Immature natural killer cell (primary cell): ENCODE measurements around the gene DCC. TPM values are rescaled to one million over a fixed set of nuclear protein-coding genes. Genes with fewer than 3 reads are reported as not detected.

Experiments
- DNase-seq, 3 donors: peaks; one replicate each; pipeline ENCODE4 v3.0.0; 2022; ENCODE audit warnings: mixed read lengths in 1 of 3
- H3K27ac Mint-ChIP-seq, 6 donors: one replicate each; pipeline ENCODE4 v1.8.0; 2020; ENCODE audit warnings: mixed read lengths in 6 of 6, mild to moderate bottlenecking in 5 of 6, inconsistent platforms in 4 of 6, moderate library complexity in 3 of 6
- H3K27me3 Mint-ChIP-seq, 3 donors: one replicate each; pipeline ENCODE4 v1.8.0; 2020 to 2021; ENCODE audit warnings: low read depth in 3 of 3, mild to moderate bottlenecking in 3 of 3, mixed read lengths in 3 of 3, moderate library complexity in 3 of 3, inconsistent platforms in 1 of 3
- H3K36me3 Mint-ChIP-seq, 3 donors: one replicate each; pipeline ENCODE4 v1.8.0; 2020; ENCODE audit warnings: mixed read lengths in 3 of 3, inconsistent platforms in 2 of 3, mild to moderate bottlenecking in 2 of 3
- H3K4me1 Mint-ChIP-seq, 2 donors: one replicate each; pipeline ENCODE4 v1.8.0; 2020; ENCODE audit warnings: inconsistent platforms in 2 of 2, mild to moderate bottlenecking in 2 of 2, mixed read lengths in 2 of 2, moderate library complexity in 1 of 2
- H3K4me3 Mint-ChIP-seq, 5 donors: one replicate each; pipeline ENCODE4 v1.8.0; 2020; ENCODE audit warnings: mild to moderate bottlenecking in 5 of 5, mixed read lengths in 5 of 5, inconsistent platforms in 3 of 5, moderate library complexity in 3 of 5
- H3K9me3 Mint-ChIP-seq, 6 donors: one replicate each; pipeline ENCODE4 v1.8.0; 2020; ENCODE audit warnings: mild to moderate bottlenecking in 6 of 6, mixed read lengths in 6 of 6, inconsistent platforms in 4 of 6, moderate library complexity in 3 of 6
- polyA plus RNA-seq, 3 donors: library from polyadenylated mRNA; unstranded; fragments of 300-500 nt; fragmentation: Illumina TruSeq; gene quantifications; one replicate each; pipeline ENCODE4 v1.2.3, GENCODE V29; 2021

The DCC gene
- polyA plus RNA-seq, 3 donors from 2014 or later = not detected

DNA sequence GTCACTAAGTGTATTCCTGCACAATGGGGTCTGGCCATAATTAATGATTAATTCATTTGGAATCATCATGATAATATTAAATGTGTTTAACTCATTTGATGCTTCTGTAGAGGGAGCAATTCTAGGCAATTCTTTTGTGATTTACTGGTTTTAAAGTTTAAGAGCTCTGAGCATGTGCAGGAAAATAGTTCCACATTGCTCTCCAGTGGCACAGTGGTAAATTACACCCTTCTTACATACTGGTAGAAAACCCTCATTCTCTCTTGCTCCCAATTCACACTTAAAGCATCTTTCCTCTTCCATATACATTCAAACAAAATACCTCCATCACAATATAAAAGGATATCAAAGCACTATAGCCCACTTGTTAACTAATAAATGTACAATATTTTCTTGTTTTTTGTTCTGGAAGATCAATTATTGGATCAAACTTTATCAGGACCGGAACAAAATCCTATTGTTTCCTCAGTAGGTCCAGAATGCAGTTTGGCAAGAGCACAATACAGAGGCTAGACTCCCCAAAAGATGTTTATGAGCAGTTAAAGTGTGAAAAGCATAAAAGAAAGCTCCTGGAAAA, 1040.2 kb downstream of the DCC start:
- H3K27ac Mint-ChIP-seq = no peak overlapping the region
- H3K9me3 Mint-ChIP-seq = peaks cover 0 to 15% (median 4%) of the 10 kb centered on the region in 6 donors
- H3K4me1 Mint-ChIP-seq = no peaks in the 10 kb centered on the region
- no peaks in the 10 kb centered on the region for H3K36me3 Mint-ChIP-seq
- no peak overlapping the region for H3K4me3 Mint-ChIP-seq
- peaks cover 0 to 2% (median 0%) of the 10 kb centered on the region in 3 donors for H3K27me3 Mint-ChIP-seq
- no peak for DNase-seq

DNA sequence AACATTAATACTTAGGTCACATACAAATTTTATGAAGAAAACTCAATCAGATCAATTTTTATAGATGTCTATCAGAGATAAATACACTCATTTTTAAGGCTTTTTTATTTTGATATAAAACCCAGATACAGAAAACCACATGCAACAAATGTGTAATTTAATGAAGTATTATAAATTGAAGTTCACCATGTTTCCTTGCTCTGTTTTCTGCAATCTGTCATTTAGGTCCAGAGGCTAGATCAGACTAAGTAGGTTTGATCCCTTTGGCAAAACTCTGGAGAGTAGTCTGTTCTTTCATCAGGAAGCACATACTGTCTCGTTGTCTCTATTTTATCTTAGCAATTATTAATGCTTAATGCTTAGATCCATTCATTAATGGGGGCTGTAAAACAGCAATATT, 1042.9 kb downstream of the DCC start:
- H3K9me3 Mint-ChIP-seq = peaks cover 0 to 23% (median 6%) of the 10 kb centered on the region in 6 donors
- H3K27ac Mint-ChIP-seq = no peak overlapping the region
- H3K36me3 Mint-ChIP-seq = no peaks in the 10 kb centered on the region
- no peaks in the 10 kb centered on the region for H3K4me1 Mint-ChIP-seq
- no peak overlapping the region for H3K4me3 Mint-ChIP-seq
- no peak for DNase-seq
- no peaks in the 10 kb centered on the region for H3K27me3 Mint-ChIP-seq

- no peak for DNase-seq
- Mint-ChIP-seq H3K4me3 (no peak overlapping the region), H3K4me1 (no peaks in the 10 kb centered on the region), H3K27me3 (no peaks in the 10 kb centered on the region), H3K27ac (no peak overlapping the region), H3K9me3 (peaks cover 0 to 35% (median 6%) of the 10 kb centered on the region in 6 donors), H3K36me3 (no peaks in the 10 kb centered on the region)
Measured at GRCh38 chr18:53385889-53386288, 1045.9 kb downstream of the DCC start.

DNA sequence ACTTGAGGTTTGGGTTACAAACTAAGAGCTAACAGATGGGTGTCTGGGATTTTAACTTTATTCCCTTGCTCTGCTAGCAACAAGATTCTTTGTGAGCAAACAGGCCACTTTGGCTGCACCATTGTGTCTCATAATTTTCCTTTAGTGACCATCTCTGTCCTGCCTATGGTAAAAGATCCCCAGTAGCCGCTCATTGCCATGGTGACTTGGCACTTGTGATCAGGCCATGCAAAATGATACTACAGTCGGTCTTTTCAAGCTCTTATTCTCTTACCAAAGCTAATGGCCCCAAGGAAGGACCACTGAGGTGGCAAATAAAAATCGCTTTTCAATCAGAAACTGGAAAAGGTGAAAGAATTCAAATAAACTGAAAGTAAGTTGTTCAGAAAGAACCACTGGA, 1047.6 kb downstream of the DCC start:
- Mint-ChIP-seq H3K27me3 (no peaks in the 10 kb centered on the region), H3K4me3 (no peak overlapping the region), H3K36me3 (no peaks in the 10 kb centered on the region), H3K4me1 (no peaks in the 10 kb centered on the region), H3K9me3 (peaks cover 0 to 26% (median 6%) of the 10 kb centered on the region in 6 donors), H3K27ac (no peak overlapping the region)
- no peak for DNase-seq

DNA sequence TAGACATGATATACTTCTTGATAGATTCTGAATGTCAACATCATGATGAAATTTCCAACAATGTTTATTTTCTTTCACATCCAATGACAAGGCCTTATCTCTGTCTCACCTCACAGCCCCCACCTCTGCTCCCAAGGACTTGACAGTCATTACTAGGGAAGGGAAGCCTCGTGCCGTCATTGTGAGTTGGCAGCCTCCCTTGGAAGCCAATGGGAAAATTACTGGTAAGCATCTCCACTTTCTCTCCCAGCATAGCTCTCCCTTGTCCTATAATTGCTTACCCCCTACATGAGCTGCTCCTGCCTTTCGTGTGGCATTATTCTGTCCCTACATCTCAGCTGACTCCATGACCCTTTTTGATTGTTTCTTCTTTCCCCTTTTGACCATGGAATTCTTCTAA, 1062.7 kb downstream of the DCC start:
- H3K4me3 Mint-ChIP-seq = no peak overlapping the region
- H3K9me3 Mint-ChIP-seq = peaks cover 0 to 29% (median 6%) of the 10 kb centered on the region in 6 donors
- no peaks in the 10 kb centered on the region for H3K36me3 Mint-ChIP-seq
- H3K27ac Mint-ChIP-seq = no peak overlapping the region
- H3K27me3 Mint-ChIP-seq = no peaks in the 10 kb centered on the region
- DNase-seq = no peak
- no peaks in the 10 kb centered on the region for H3K4me1 Mint-ChIP-seq

GRCh38 chr18:53408271-53408670, 1068.3 kb downstream of the DCC start:
- H3K4me1 Mint-ChIP-seq = no peaks in the 10 kb centered on the region
- H3K36me3 Mint-ChIP-seq = no peaks in the 10 kb centered on the region
- peaks cover 0 to 10% (median 5%) of the 10 kb centered on the region in 6 donors for H3K9me3 Mint-ChIP-seq
- no peak overlapping the region for H3K27ac Mint-ChIP-seq
- DNase-seq = no peak
- no peak overlapping the region for H3K4me3 Mint-ChIP-seq
- H3K27me3 Mint-ChIP-seq = peaks cover 0 to 1% (median 0%) of the 10 kb centered on the region in 3 donors

DNA sequence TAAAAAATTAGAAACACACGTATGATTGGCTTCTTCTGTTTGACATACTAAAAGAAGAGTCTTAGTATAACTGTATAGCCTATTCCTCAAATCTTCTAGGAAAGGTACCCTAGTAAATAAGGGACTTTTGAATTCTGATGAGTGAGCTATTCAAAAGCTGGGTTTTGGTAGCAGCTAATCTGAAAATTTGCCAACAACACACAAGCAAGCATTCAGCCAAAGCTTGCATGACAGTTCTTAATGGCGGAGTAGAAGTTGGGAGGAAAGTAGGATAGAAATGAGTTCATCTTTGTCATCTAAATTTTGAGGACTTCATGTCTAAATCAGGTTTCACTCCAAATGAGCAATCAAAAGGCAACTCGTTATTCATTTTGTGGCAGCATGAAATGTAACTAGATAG, 1071.5 kb downstream of the DCC start:
- Mint-ChIP-seq H3K27ac (no peak overlapping the region), H3K4me1 (no peaks in the 10 kb centered on the region), H3K9me3 (peaks cover 0 to 9% (median 3%) of the 10 kb centered on the region in 6 donors), H3K27me3 (peaks cover 0 to 1% (median 0%) of the 10 kb centered on the region in 3 donors), H3K36me3 (no peaks in the 10 kb centered on the region), H3K4me3 (no peak overlapping the region)
- no peak for DNase-seq

GRCh38 chr18:53417003-53417402, 1077.0 kb downstream of the DCC start:
- DNase-seq = no peak
- Mint-ChIP-seq H3K27ac (no peak overlapping the region), H3K27me3 (no peaks in the 10 kb centered on the region), H3K9me3 (peaks cover 5 to 13% (median 8%) of the 10 kb centered on the region in 6 donors), H3K4me3 (no peak overlapping the region), H3K4me1 (no peaks in the 10 kb centered on the region), H3K36me3 (no peaks in the 10 kb centered on the region)

DNA sequence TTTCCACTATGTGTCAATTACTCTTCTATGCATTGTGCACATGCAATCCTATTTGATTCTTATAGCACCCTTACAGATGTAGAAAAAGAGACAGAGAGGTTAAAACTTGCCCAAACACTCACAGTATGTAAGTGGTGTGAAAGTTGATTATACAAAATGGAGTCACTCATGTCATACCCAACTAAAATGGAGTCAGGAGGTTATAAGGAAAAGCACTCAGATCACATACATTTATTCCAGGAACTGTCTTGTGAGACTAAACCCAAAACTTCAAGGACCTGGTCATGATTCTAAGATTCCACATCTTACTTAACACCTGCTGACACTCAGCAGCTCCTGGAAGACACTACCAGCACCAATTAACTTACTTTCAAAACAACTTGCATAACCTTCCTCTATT, 1081.9 kb downstream of the DCC start:
- Mint-ChIP-seq H3K9me3 (peaks cover 6 to 33% (median 14%) of the 10 kb centered on the region in 6 donors), H3K4me3 (no peak overlapping the region), H3K4me1 (no peaks in the 10 kb centered on the region), H3K36me3 (no peaks in the 10 kb centered on the region), H3K27me3 (no peaks in the 10 kb centered on the region), H3K27ac (no peak overlapping the region)
- no peak for DNase-seq

DNA sequence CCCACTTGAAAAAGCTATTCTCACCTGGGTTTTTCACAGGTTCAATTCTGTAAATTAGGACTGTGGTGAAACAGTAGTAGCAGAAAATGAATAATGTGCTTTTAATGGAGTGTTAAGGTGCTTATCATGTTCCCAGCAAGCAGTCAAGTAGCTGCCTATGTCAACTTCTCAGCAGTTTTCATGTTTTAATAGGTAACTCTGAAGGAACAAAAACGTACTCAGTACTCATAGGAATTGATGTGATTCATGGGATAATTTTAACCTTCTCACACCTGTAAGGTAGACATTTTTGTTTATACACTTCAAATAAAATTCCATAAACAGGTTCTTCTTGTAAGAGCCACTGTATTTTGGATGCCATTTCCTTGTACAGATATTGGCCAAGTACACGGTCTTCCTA, 1082.9 kb downstream of the DCC start:
- Mint-ChIP-seq H3K4me3 (no peak overlapping the region), H3K4me1 (no peaks in the 10 kb centered on the region), H3K27ac (no peak overlapping the region), H3K9me3 (peaks cover 6 to 33% (median 14%) of the 10 kb centered on the region in 6 donors), H3K27me3 (no peaks in the 10 kb centered on the region), H3K36me3 (no peaks in the 10 kb centered on the region)
- no peak for DNase-seq

DNA sequence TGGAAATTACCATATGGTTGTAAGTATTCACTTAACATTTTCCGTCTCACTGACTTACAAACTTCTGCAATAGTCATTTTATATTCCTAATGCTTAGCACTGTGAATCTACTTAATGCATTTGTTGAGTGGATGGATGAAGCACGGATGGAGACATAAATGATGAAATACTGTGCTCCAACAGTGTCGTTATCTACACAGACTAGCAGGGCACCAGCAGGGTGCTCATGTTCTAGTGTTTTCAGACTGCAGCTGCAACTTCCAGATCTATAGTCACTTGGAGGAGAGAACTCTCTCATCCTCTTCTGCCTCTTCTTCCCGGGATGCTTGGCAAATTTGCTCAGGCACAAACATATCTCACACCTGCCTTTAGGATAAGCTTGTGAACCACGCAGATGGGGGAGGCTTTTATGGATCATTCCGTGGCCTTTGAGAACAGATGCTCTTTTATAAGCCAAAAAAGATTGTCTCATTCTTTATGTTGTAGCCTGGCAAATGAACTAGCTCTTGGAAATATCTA, 1086.7 kb downstream of the DCC start:
- peaks cover 0 to 28% (median 10%) of the 10 kb centered on the region in 6 donors for H3K9me3 Mint-ChIP-seq
- H3K36me3 Mint-ChIP-seq = no peaks in the 10 kb centered on the region
- H3K4me1 Mint-ChIP-seq = no peaks in the 10 kb centered on the region
- H3K27me3 Mint-ChIP-seq = no peaks in the 10 kb centered on the region
- no peak overlapping the region for H3K27ac Mint-ChIP-seq
- H3K4me3 Mint-ChIP-seq = no peak overlapping the region
- DNase-seq = no peak

GRCh38 chr18:53441761-53442414, 1101.9 kb downstream of the DCC start:
- Mint-ChIP-seq H3K36me3 (no peaks in the 10 kb centered on the region), H3K9me3 (peaks cover 5 to 36% (median 14%) of the 10 kb centered on the region in 6 donors)

DNA sequence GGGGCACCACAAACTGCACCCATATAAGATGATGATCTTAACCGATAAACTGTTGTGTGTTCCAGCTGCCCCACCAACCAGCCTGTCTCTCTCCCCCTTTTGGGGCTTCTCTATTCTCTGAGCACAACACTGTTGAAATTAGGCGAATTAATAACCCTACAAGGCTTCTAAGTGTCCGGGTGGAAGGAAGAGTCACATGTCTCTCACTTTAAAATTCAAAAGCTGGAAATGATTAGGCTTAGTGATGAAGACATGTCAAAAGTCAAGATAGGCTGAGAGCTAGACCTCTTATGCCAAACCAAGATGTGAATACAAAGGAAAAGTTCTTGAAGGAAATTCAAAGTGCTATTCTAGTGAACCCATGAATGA, 1102.4 kb downstream of the DCC start:
- H3K27me3 Mint-ChIP-seq = peaks cover 0 to 1% (median 0%) of the 10 kb centered on the region in 3 donors
- H3K4me1 Mint-ChIP-seq = no peaks in the 10 kb centered on the region
- H3K27ac Mint-ChIP-seq = no peak overlapping the region
- DNase-seq = no peak
- H3K36me3 Mint-ChIP-seq = no peaks in the 10 kb centered on the region
- H3K4me3 Mint-ChIP-seq = no peak overlapping the region
- peaks cover 5 to 37% (median 14%) of the 10 kb centered on the region in 6 donors for H3K9me3 Mint-ChIP-seq

More at GRCh38 chr18:53441761-53442414, 1101.9 kb downstream of the DCC start:
- Mint-ChIP-seq H3K27ac (no peak overlapping the region), H3K4me1 (no peaks in the 10 kb centered on the region), H3K4me3 (no peak overlapping the region), H3K27me3 (peaks cover 0 to 1% (median 0%) of the 10 kb centered on the region in 3 donors)
- DNase-seq = no peak

- no peak overlapping the region for H3K4me3 Mint-ChIP-seq
- H3K27ac Mint-ChIP-seq = no peak overlapping the region
- DNase-seq = no peak
- H3K36me3 Mint-ChIP-seq = no peaks in the 10 kb centered on the region
- peaks cover 5 to 37% (median 11%) of the 10 kb centered on the region in 6 donors for H3K9me3 Mint-ChIP-seq
- peaks cover 0 to 1% (median 0%) of the 10 kb centered on the region in 3 donors for H3K27me3 Mint-ChIP-seq
- no peaks in the 10 kb centered on the region for H3K4me1 Mint-ChIP-seq
Measured at GRCh38 chr18:53443336-53443735, 1103.3 kb downstream of the DCC start.
